Gastrocnemius medialis (tissue), 4 donors: Measurements from ENCODE around the gene HAUS7. TPM values are rescaled to one million over a fixed set of nuclear protein-coding genes. Genes with fewer than 3 reads are reported as not detected.

Experiments
- ATAC-seq, 2 donors: fragments of 150-250 bp; one replicate each; pipeline ENCODE4 v1.9.1; 2016
- DNase-seq, 2 donors: peaks; one replicate each; pipeline ENCODE4 v3.0.0-alpha.2; 2019
- H3K27ac ChIP-seq, 4 donors: fragments of 200-600 bp; sonication (generic); 1 replicate in 1 of 4; 2 replicates in 3 of 4; pipeline ENCODE4 v1.5.1; 2016 to 2018; ENCODE audit warnings: mild to moderate bottlenecking in 2 of 4, moderate library complexity in 1 of 4
- H3K27me3 ChIP-seq, 3 donors: fragments of 200-600 bp; sonication (generic) in 2 of 3; 1 replicate in 1 of 3; 2 replicates in 2 of 3; pipeline versions ENCODE4 v1.5.1 to v1.6.0; 2016 to 2019; ENCODE audit warnings: mild to moderate bottlenecking in 1 of 3, moderate library complexity in 1 of 3
- H3K36me3 ChIP-seq, 2 donors: fragments of 200-600 bp; sonication (generic) in 1 of 2; one replicate each; pipeline ENCODE4 v1.5.1; 2017 to 2018
- H3K4me1 ChIP-seq, 2 donors: fragments of 200-600 bp; sonication (generic) in 1 of 2; one replicate each; pipeline ENCODE4 v1.5.1; 2016 to 2017; ENCODE audit warnings: mild to moderate bottlenecking in 2 of 2
- H3K4me3 ChIP-seq, 4 donors: fragments of 200-600 bp; sonication (generic) in 3 of 4; 1 replicate in 1 of 4; 2 replicates in 3 of 4; pipeline ENCODE4 v1.5.1; 2016 to 2019; ENCODE audit warnings: mild to moderate bottlenecking in 2 of 4
- H3K9me3 ChIP-seq, 3 donors: fragments of 200-600 bp; sonication (generic) in 2 of 3; 1 replicate in 1 of 3; 2 replicates in 2 of 3; pipeline ENCODE4 v1.5.1; 2016 to 2019
- POLR2A ChIP-seq, 2 donors: fragments of 450-650 bp; IDR thresholded peaks; one replicate each; pipeline ENCODE4 v1.6.1; 2017; ENCODE audit warnings: antibody characterized with exemption in 2 of 2, mild to moderate bottlenecking in 2 of 2, moderate library complexity in 2 of 2
- in situ Hi-C, 4 donors: fragments of 200-750 bp; cut with MboI; loops; one replicate each; pipeline versions ENCODE4 v1.15.0 to v1.8.0; 2017; ENCODE audit warnings: low sequenced_read_pairs in 4 of 4
- intact Hi-C: fragments of 100-400 bp; cut with DNase I; formaldehyde crosslinking; loops from one replicate; pipeline ENCODE4 v1.15.1; 2023; ENCODE audit warnings: low total_unique reads
- total RNA-seq, 4 donors: library from RNA; depleted of rRNA; stranded (reverse); fragments of >200 nt; gene quantifications; one replicate each; pipeline versions ENCODE4 v1.1.0 to v1.2.3, GENCODE V29; 2016
- TF ChIP-seq, protein P1 (sequence below), 5 experiments: fragments of 450-650 bp in 3 of 5; fragments of 200-600 bp in 2 of 5; sonication (generic) in 2 of 5; IDR thresholded peaks in 4 of 5; conservative IDR thresholded peaks in 1 of 5; 1 replicate in 4 of 5; 2 replicates in 1 of 5; pipeline ENCODE4 v1.5.1; 2016 to 2019; ENCODE audit warnings: antibody characterized with exemption in 5 of 5, mild to moderate bottlenecking in 3 of 5, moderate library complexity in 3 of 5

HAUS7 gene
- total RNA-seq, 4 donors from 2014 or later = 10.6 to 19.8 (median 13.2) TPM

DNA sequence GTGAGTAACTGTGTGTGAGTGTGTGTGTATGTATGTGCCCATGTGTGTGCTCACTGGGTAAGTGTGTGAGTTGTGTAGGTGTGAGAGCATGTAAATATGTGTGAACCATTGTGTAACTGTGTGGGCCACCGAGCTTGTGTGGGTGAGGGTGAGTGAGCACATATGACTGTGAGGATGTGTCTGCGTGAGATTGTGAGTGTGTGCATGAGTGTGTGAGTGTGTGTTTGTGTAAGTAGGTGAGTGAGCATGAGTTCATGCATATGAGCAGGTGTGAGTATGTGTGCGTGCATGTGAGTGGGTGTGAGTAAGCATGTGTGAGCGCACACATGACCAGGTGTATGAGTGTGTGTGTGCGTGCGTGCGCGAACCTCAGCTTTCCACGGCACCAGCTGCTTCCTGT lies 45.7 kb upstream of the HAUS7 start:
- Histone ChIP-seq H3K36me3 (no peaks in the 10 kb centered on the region), H3K27me3 (peaks cover 3 to 27% (median 18%) of the 10 kb centered on the region in 3 donors), H3K9me3 (no peaks in the 10 kb centered on the region), H3K4me1 (no peaks in the 10 kb centered on the region), H3K27ac (no peak overlapping the region), H3K4me3 (no peak overlapping the region)
- intact Hi-C loops = no loop called here
- TF ChIP-seq POLR2A (IDR thresholded peaks at IDR 0.05) = no peak
- TF ChIP-seq, protein P1, sequence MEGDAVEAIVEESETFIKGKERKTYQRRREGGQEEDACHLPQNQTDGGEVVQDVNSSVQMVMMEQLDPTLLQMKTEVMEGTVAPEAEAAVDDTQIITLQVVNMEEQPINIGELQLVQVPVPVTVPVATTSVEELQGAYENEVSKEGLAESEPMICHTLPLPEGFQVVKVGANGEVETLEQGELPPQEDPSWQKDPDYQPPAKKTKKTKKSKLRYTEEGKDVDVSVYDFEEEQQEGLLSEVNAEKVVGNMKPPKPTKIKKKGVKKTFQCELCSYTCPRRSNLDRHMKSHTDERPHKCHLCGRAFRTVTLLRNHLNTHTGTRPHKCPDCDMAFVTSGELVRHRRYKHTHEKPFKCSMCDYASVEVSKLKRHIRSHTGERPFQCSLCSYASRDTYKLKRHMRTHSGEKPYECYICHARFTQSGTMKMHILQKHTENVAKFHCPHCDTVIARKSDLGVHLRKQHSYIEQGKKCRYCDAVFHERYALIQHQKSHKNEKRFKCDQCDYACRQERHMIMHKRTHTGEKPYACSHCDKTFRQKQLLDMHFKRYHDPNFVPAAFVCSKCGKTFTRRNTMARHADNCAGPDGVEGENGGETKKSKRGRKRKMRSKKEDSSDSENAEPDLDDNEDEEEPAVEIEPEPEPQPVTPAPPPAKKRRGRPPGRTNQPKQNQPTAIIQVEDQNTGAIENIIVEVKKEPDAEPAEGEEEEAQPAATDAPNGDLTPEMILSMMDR (IDR thresholded peaks at IDR 0.05 in 4 of 5, conservative IDR thresholded peaks at IDR 0.05 in 1 of 5) = no peak
- no peak for ATAC-seq
- in situ Hi-C loops = loop anchor here in 2 of 4 donors (25.0 kb wide), 1 partner anchor 554 kb away; no protein-coding TSS in a partner anchor
- DNase-seq = no peak

DNA sequence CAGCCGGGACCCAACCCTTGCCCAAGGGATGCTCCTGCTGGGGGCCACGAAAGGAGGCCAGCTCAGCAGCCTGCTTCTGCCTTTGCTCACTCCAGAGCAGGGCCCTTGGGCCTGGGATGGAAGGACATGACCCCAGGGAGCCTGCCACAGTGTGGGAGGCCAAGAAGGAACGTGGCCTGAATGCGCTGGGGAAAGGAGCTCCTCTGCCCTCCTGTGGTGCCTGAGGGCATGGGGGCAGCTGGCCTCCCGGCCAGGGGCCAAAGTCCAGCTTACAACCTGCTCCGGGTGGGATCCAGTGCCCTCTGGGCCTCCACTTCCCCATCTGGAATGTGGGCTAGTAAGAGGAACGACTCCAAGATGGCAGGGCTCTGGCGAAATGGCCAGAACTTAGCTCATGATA lies 45.1 kb upstream of the HAUS7 start:
- in situ Hi-C loops = loop anchor here in 2 of 4 donors (25.0 kb wide), 1 partner anchor 553 kb away; no protein-coding TSS in a partner anchor
- no peak for ATAC-seq

DNA sequence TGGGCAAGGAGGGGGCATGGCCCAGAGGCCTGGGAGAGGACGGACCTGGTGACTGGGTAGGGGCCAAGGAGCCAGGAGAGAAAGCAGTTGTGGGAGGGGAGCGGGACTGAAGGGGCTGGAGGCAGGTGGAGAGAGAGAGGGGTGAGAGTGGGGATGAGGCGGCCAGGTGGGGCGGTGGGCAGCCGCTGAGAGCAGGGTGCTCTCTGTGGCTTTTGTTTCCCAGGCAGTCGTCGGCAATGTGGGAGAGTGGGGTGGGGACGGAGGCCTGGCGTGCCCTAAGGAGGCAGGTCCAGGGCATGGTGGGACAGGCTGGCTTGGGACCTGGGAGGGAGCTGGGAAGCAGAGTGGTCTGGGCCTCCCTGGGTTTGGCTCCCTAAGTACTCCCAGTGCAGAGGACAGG lies 43.9 kb upstream of the HAUS7 start:
- TF ChIP-seq, protein P1 (IDR thresholded peaks at IDR 0.05 in 4 of 5, conservative IDR thresholded peaks at IDR 0.05 in 1 of 5) = no peak
- TF ChIP-seq POLR2A (IDR thresholded peaks at IDR 0.05) = no peak
- Histone ChIP-seq H3K4me1 (no peaks in the 10 kb centered on the region), H3K36me3 (no peaks in the 10 kb centered on the region), H3K27me3 (peaks cover 3 to 10% (median 9%) of the 10 kb centered on the region in 3 donors), H3K9me3 (no peaks in the 10 kb centered on the region), H3K4me3 (no peak overlapping the region), H3K27ac (no peak overlapping the region)
- in situ Hi-C loops (loop anchor here in 2 of 4 donors (25.0 kb wide), 1 partner anchor 552 kb away; no protein-coding TSS in a partner anchor), intact Hi-C loops (no loop called here)
- ATAC-seq (no peak), DNase-seq (no peak)

More for the DNA sequence above, 45.1 kb upstream of the HAUS7 start:
- intact Hi-C loops = no loop called here
- no peak for DNase-seq
- Histone ChIP-seq H3K4me1 (no peaks in the 10 kb centered on the region), H3K27me3 (peaks cover 3 to 22% (median 17%) of the 10 kb centered on the region in 3 donors), H3K27ac (no peak overlapping the region), H3K9me3 (no peaks in the 10 kb centered on the region), H3K36me3 (no peaks in the 10 kb centered on the region), H3K4me3 (no peak overlapping the region)
- TF ChIP-seq, protein P1 (IDR thresholded peaks at IDR 0.05 in 4 of 5, conservative IDR thresholded peaks at IDR 0.05 in 1 of 5) = no peak
- no peak for TF ChIP-seq POLR2A (IDR thresholded peaks at IDR 0.05)

DNA sequence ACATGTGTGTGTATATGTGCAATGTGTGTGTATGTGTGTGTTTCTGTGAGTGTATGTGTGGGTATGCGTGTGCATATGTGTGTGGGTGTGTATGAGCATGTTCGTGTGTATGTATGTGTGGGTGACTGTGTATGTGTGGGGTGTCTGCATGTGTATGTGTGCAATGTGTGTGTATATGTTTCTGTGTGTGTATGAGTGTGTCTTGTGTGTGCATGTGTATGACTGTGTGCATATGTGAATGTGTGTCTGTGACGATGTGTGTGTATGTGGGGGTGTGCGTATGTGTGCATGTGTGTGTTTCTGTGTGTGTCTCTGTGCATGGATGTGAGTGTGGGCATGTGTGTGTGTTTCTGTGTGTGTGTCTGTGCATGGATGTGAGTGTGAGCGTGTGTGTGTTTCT lies 42.9 kb upstream of the HAUS7 start:
- in situ Hi-C loops (loop anchor here in 2 of 4 donors (25.0 kb wide), 1 partner anchor 551 kb away; no protein-coding TSS in a partner anchor), intact Hi-C loops (no loop called here)
- Histone ChIP-seq H3K4me1 (no peaks in the 10 kb centered on the region), H3K36me3 (no peaks in the 10 kb centered on the region), H3K4me3 (no peak overlapping the region), H3K27ac (no peak overlapping the region), H3K27me3 (peaks cover under 1 to 2% (median under 1%) of the 10 kb centered on the region in 3 donors), H3K9me3 (no peaks in the 10 kb centered on the region)
- TF ChIP-seq, protein P1 (IDR thresholded peaks at IDR 0.05 in 4 of 5, conservative IDR thresholded peaks at IDR 0.05 in 1 of 5) = no peak
- TF ChIP-seq POLR2A (IDR thresholded peaks at IDR 0.05) = no peak
- ATAC-seq (no peak), DNase-seq (no peak)

DNA sequence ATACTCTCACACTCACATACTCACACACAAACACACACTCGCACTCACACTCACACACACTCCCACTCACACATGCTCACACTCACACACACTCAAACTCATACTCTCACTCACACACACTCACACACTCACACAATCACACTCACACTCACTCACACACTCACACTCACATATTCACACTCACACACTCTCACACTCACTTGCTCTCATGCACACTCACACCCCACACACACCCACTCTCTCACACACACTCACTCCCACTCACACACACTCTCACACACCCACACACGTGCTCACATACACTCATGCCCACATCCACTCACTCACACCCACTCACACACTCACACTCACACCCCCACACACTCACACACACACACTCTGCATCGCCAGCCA lies 42.1 kb upstream of the HAUS7 start:
- Histone ChIP-seq H3K27me3 (no peaks in the 10 kb centered on the region), H3K36me3 (no peaks in the 10 kb centered on the region), H3K4me3 (no peak overlapping the region), H3K9me3 (no peaks in the 10 kb centered on the region), H3K4me1 (no peaks in the 10 kb centered on the region), H3K27ac (no peak overlapping the region)
- TF ChIP-seq POLR2A (IDR thresholded peaks at IDR 0.05) = no peak
- TF ChIP-seq, protein P1 (IDR thresholded peaks at IDR 0.05 in 4 of 5, conservative IDR thresholded peaks at IDR 0.05 in 1 of 5) = no peak
- intact Hi-C loops = no loop called here
- DNase-seq (no peak), ATAC-seq (no peak)
- in situ Hi-C loops = loop anchor here in 2 of 4 donors (25.0 kb wide), 1 partner anchor 550 kb away; no protein-coding TSS in a partner anchor
